Skeletal muscle cell (primary cell): ENCODE results near the gene PDZD4.

ENCODE experiments used
- DNase-seq: peaks from one replicate; pipeline ENCODE4 v3.0.0-alpha.2; 2010; ENCODE audit warnings: low read depth
- H3K4me3 ChIP-seq: 2 replicates; pipeline ENCODE4 v1.5.1; 2011; ENCODE audit warnings: low read depth, mild to moderate bottlenecking, control low read depth, low read length, moderate library complexity

Gene PDZD4

DNA sequence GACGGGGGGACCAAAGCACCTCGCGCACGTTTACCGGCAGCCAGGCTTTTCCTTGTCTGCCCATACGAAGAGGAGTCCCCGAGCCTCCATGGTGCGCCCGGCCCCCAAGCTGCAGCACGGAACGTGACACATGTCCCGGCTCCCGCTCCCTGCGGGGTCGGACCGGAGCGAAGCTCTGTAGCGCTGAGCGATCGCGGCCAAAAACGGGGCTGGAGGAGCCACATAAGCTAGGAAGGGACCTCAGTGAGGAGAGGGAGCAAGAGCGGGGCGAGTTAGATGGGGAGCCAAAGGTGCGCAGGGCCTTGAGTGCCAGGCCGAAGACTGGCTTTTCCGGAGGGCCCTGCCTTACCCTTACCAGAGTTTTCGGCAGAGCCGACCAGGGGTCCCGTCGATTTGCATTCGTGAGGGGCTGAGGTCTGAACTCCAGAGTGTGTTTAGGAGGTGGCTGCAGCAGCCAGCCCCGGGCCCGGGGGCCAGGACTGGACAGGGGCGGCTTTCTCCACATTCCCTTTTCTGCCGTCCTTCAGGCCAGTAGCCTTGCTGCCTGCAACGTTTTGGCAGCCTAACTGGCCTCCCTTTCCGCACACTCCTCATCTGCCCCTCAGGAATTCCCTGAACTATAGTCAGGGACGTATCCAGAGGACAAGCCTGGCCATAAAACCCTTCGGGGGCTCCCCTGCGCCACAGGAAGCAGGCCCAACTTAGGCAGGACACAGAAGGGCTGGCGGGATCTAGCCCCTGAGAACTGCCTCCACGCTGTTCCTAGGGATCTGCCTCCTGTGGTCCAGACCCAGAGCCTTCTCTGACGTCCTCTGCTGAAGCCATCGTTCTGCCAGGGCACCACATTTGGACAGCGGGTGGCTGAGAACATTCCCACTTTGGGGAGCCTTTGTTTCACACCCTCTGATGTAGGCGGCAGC lies 35.2 kb downstream of the PDZD4 start:
- H3K4me3 ChIP-seq: peak overlapping the region; percentile 74
- no peak for DNase-seq

GRCh38 chrX:153794018-153794896 lies 36.1 kb downstream of the PDZD4 start, which contains the start of the genes IDH3G and SSR4:
Gene IDH3G (minus strand): TSS chrX:153794375. CDS start chrX:153794326, 49 bp downstream.
Gene SSR4 (plus strand): TSS chrX:153794668. CDS start chrX:153794688, 20 bp downstream.
- H3K4me3 ChIP-seq: peak within 1 kb of the TSS; percentile 74
- peak; percentile 82 for DNase-seq

DNA sequence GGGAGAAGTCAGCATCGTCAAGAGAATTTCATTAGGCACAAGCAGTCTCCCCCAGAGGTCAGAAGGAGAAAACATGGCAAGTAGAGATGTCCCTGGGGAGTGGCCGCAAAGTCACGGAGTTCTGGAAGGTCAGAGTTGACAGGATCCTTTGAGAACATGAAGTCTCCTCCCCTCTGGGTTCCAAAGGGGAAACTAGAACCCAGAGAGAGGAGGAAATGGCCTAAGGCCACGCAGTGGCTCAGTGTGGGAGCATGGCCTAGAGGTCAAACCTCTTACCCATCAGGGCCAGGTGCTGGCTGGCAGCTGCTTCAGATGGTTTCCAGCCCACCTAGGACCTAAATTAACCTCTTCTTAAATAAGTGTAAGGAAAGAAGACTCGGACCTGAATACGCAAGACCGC lies 37.1 kb downstream of the PDZD4 start:
- H3K4me3 ChIP-seq: peak overlapping the region; percentile 74
- no peak for DNase-seq

- H3K4me3 ChIP-seq: no peak overlapping the region
- DNase-seq: no peak
These were observed 38.0 kb downstream of the PDZD4 start for GRCh38 chrX:153792368-153792767.

DNA sequence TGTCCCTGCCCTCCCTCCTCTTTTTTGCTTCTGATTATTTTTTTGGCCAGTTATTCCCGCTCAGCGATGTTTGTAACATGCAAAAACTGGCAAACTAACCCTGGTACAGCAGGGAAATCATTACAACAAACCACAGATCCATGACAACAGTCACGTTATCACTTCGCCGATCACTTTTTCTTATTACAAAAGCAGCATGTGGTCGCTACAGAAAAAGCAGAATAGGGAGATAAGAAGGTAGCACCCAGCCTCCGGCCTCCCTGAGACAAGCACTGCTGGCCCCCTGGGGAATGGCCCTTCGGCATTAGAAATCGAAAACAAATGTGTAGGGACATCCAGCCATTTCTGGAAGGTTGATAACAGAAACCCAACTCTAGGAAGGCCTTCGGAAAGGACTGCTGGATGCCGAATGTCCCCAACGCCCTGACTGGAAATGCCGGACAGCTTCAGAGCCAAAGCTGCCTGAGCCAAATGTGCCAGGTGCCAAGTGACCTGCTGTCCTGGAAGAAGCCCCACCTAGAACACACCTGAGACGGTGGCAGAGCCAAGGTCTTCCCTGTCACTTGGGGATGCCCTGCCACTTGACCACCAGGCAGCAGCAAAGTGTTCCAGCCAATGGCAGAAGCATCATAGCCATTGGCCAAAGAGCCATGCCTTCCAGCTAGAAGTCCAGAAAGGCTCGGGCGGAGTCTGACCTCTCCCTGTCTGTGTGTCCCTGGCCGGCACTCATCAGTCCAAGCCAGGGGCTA lies 39.1 kb downstream of the PDZD4 start:
- DNase-seq: no peak
- no peak overlapping the region for H3K4me3 ChIP-seq

- DNase-seq: no peak
- H3K4me3 ChIP-seq: no peak overlapping the region
These were observed 40.7 kb downstream of the PDZD4 start for GRCh38 chrX:153789654-153790053.

- DNase-seq: no peak
- H3K4me3 ChIP-seq: no peak overlapping the region
These were observed 43.7 kb downstream of the PDZD4 start for GRCh38 chrX:153786669-153787068.

DNA sequence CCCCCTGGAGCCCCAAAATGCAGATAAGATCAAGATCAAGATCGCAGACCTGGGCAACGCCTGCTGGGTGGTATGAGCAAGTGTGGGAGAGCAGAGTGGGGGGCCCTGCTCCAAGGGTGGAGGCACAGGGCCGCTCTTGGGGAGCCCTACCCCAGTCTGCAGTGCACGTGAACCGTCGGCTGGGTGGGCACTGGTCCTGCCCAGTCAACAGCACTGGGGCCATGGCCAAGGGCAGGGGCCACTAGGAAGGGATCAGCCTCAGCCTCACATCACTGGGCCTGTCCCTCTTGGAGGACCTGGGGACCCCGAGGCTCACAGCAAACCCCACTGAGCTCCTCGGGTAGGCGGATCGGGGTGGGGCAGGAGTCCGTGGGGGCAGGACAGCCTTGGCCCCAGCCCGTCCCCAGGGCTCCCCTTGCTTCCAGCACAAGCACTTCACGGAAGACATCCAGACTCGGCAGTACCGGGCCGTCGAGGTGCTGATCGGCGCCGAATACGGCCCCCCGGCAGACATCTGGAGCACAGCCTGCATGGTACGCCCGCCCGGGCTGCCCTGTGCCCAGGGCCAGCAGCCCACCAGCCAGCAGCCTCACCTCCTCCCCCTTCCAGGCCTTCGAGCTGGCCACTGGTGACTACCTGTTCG lies 45.9 kb downstream of the PDZD4 start:
- DNase-seq: no peak
- H3K4me3 ChIP-seq: no peak overlapping the region

- no peak for DNase-seq
- H3K4me3 ChIP-seq: no peak overlapping the region
These were observed 46.8 kb downstream of the PDZD4 start for GRCh38 chrX:153783378-153784013.

DNA sequence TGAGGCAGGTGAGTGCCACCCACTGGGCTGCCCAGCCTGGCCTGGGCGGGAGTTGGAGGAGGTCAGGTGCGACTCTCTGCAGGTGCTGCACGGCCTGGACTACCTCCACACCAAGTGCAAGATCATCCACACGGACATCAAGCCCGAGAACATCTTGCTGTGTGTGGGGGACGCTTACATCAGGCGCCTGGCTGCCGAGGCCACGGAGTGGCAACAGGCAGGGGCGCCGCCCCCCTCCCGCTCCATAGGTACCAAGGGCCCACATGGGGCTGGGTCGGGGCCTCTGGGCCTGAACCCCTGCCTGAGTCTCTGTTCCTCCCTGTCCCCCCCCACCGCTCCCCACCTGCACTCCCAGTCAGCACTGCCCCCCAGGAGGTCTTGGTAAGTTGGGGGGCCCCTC lies 47.5 kb downstream of the PDZD4 start:
- DNase-seq: no peak
- H3K4me3 ChIP-seq: no peak overlapping the region

DNA sequence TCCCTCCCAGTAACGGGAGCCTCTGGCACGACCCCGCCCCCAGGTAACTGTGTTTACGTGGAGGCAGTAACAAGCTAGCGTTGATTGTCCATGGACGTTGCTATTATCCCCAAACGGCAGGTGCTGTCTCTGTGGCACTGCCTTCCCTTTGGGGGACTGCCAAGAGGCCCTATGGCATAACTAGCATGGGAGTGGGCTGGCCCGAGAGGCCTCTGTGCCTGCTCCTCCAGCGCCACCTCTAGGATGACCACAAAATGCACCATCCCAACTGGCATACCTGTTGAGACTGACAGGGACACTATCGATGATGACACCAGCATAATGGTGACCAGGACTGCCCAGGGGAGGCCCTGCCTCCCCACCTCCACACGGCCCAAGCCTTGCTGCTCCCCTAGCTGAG lies 48.0 kb downstream of the PDZD4 start:
- no peak overlapping the region for H3K4me3 ChIP-seq
- no peak for DNase-seq

GRCh38 chrX:153781428-153782047 lies 48.8 kb downstream of the PDZD4 start:
- H3K4me3 ChIP-seq: peak overlapping the region; percentile 7
- DNase-seq: no peak

GRCh38 chrX:153780678-153781427 lies 49.5 kb downstream of the PDZD4 start, which contains the start of gene SRPK3:
Gene SRPK3 (plus strand): TSS chrX:153781041. CDS start chrX:153781087, 46 bp downstream.
- DNase-seq: no peak
- H3K4me3 ChIP-seq: peak within 1 kb of the TSS; percentile 7

- no peak overlapping the region for H3K4me3 ChIP-seq
- no peak for DNase-seq
These were observed 50.3 kb downstream of the PDZD4 start for GRCh38 chrX:153779891-153780677.

GRCh38 chrX:153778684-153779101 lies 51.7 kb downstream of the PDZD4 start:
- no peak for DNase-seq
- no peak overlapping the region for H3K4me3 ChIP-seq

DNA sequence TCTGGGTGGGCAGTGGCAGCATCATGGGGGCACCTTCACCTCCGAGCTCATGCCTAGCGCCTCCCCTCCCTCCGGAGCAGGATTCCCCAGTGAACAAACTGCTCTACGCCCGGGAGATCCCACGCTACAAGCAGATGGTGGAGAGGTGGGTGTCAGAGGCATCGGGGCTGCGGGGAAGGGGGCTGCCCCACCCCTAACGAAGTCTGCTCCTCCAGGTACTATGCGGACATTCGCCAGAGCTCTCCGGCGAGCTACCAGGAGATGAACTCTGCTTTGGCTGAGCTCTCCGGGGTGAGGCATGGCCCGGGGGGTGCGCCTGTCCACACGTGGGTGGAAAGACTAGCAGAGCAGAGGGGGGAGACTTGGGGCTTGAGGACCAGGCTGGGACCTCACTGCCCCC lies 52.2 kb downstream of the PDZD4 start:
- no peak for DNase-seq
- H3K4me3 ChIP-seq: no peak overlapping the region
